AG08396 (cell line): Measurements from ENCODE around the gene LRP1B.
"Not testable (repeated sequence)": the region's sequence is repeated elsewhere in the genome, so short reads cannot be mapped to it uniquely, and the experiment has no call there.

Experiments used
- DNase-seq: peaks from one replicate; pipeline ENCODE4 v3.0.0; 2012; ENCODE audit warnings: low spot score, mixed read lengths

LRP1B gene

DNA sequence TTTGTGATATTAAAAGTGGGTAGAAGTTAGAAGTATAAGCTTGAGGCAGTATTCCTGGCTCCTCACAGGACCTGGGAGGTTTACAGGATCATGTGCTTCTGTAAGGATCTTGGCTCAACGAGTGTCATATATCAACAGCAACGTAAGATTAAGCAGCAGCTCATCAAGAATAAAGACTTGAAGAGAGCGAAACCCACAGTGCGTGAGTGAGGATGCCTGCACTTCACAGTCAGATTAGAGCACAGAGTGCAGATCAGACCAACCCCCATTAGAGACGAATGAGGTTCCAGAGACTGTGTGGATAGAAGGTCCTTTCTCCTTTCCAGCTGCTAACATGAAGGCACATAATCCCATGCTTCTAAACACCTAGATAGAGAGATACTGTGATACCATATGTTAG is 1693.9 kb downstream of the LRP1B start:
- no peak for DNase-seq

DNA sequence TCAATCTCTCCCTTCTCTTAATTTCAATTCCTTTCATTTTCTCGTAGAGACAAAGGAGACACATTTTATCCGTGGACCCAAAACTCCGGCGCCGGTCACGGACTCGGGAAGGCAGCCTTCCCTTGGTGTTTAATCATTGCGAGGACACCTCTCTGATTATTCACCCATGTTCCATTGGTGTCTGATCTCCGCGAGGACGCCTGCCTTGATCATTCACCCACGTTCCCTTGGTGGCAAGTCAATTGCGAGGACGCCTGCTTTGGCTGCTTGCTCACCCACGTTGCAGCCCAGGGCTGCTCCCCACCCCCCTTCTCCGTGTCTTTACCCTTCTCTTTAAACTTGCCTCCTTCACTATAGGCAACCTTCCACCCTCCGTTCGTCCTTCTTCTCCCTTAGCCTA is 1703.8 kb downstream of the LRP1B start:
- DNase-seq: not testable (repeated sequence)

DNA sequence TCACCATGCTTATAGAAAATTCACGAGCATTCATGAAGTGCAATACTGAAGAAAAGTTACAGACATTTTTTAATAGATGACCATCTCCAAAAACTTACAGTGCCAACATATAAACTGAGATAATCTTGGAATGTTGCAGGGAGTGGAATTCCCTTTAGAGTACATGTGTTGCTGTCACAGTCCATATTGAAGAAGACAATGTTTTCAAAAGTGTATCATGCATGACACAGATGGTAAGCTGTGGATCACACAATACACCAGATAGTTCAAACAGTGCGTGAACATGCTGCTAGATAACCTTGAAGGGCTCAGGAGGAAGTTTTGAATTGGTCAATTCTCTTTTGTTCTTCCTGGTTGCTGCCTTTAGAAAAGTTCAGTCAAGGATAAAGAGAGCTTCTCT is 1706.3 kb downstream of the LRP1B start:
- no peak for DNase-seq

DNA sequence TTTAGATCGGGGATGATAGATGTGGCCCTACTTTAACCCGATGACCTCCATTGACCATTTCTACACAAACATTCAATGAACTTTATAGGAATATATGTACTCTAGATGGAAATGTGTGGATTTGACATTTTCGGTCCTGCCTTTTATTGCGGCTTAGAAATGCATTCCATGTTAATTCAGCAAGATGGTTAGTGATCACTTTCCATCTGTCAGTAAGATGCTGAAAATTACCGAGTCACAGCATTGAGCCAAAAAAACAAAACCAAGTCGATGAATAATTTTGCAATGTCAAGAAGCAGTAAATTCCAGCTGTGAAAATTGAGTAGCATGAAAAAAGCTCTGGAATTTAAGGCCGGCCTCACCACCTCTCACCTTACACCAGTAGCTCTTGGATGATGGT is 1708.1 kb downstream of the LRP1B start:
- no peak for DNase-seq

DNA sequence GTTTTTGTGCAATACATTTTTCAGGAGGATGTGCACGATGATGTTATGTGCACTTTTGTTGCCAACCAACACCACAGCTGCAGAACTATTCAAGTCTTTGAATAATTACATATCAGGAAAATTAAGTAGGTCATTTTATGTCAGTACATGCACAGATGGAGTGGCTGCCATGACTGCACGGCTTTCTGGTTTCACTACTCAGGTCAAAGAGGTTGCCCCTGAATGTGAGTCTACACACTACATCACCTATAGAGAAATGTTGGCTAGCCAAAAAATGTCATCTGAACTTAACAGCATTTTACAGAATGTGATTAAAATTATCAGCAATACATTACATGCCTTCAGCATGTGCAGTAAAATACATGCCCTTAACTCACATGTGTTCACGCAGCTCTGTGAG is 1713.3 kb downstream of the LRP1B start:
- no peak for DNase-seq

DNA sequence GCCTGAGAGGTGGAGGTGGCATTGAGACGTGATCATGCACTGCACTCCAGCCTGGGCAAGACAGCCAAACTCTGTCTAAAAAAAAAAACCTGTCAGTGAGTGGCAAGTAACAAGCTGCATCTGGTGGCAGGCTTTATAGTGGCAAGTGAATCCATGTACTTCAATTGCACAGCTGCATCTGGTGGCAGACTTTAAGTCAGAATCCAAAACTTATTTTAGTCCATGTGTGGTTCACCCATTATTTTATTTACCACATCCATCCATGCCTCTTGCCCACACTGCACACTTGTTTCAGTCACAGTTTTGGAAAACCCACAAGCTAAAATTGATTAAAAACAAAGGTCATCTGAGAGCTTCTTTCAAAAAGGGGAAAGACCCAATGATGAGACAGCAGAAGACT is 1714.2 kb downstream of the LRP1B start:
- DNase-seq: no peak

DNA sequence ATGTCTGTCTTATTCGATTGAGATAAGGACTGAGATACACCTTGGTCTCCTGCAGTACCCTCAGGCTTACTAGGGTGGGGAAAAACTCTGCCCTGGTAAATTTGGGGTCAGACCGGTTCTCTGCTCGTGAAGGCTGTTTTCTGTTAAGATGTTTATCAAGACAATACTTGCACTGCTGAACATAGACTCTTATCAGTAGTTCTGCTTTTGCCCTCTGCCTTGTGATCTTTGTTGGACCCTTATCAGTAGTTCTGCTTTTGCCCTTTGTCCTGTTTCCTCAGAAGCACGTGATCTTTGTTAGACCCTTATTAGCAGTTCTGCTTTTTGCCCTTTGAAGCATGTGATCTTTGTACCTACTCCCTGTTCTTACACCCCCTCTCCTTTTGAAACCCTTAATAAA is 1715.8 kb downstream of the LRP1B start:
- not testable (repeated sequence) for DNase-seq

DNA sequence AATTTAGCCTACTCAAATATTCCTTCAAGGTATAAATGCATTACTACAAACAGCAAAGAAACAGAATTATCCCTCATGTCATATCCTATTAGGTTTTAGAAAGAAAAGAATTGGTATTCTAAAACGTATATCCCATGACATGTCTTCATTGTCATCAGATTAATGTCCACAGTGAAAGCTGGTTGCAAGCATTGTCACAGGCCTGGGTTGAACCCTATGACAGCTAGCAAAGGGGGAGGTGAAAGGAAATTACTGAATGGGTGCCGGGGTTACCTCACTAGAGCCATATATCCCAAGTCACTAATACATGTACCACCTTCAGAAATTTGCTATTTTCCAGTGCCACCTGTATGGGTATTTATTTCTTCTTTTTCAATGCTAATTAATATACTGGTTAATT is 1720.1 kb downstream of the LRP1B start:
- no peak for DNase-seq

DNA sequence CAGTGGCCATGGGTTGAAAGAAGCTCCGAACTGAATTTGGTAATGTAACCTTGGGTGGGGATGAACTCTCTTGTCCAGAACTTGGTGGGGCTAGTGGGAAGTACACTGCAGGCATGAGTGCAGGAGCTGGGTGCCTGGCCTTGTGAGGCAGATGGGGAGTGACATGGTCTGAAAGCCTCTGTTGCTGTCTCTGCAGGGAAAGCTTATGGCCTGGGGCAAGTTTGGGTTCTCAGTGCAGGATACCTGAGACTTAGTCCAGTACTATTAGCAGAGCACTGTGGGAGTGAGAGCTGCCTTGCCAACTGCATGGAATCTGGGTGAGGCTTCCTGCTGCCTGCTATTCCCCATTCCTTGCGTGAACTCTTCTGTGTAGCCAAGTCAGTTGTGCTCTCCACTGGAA is 1729.8 kb downstream of the LRP1B start:
- DNase-seq: no peak

DNA sequence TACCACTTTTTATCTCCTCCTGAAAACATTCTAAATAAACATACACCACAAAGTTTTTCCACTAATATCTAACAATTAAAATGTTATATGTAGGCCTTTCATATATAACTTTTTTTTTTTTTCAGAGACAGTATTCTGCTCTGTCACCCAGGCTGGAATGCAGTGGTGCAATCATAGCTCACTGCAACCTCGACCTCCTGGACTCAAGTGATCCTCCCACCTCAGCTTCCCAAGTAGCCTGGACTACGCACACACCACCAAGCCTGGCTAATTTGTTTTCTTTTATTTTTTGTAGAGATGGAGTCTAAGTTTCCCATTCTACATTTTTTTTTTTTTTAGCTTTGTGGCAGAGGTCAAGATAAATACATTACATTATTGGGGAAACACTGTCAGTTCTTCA is 1738.0 kb downstream of the LRP1B start:
- DNase-seq: no peak

DNA sequence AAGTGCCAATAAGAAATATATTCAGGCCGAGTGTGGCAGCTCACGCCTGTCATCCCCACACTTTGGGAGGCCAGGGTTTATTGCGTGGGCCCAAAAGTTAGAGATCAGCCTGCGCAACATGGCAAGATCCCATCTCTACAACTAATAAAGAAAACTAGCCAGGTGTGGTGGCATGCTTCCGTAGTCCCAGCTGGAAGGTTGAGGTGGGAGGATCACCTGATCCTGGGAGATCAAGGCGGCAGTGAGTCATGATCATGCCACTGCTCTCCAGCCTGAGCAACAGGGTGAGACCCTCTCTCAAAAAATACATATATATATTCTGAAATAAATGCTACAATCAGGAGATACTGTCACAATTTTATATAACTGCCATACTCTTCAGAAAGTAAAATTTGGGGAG is 1745.9 kb downstream of the LRP1B start:
- no peak for DNase-seq

DNA sequence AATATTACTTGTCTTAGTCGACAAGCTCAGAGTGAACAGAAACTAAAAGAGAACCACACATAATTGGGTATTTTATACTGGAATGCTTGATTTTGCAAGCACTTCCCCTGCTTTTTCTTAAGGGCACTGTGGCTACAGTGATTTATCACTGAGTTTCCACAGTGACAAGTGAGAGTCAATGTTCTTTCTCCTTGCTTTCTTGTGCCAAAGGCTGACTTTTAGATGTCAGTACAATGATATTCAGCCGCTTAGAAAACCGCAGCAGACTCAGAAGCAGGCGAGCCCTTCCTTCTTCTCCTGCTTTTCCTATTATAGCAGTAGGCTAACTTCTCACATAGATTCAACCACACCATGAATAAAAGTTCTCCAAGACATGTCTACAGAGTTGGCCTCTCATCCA is 1747.0 kb downstream of the LRP1B start:
- no peak for DNase-seq

DNA sequence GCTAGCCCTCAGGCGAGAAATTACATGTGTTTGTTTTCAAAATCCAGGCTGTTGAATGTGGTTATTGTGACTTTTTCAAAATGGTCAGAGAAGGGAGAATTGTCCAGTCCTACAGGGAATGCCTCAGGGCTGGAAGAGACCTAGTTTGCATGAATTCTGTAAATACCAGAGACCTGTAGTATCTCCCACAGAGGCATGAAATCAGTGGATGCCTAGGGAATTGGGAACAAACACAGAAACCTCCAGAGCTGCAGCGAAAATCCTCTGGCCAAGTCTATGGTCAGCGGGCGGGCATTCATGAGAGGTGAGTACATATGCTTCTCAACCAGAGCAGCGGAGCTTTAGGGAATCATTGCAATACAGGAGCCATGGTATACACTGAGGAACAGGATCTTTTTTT is 1754.1 kb downstream of the LRP1B start:
- DNase-seq: no peak

DNA sequence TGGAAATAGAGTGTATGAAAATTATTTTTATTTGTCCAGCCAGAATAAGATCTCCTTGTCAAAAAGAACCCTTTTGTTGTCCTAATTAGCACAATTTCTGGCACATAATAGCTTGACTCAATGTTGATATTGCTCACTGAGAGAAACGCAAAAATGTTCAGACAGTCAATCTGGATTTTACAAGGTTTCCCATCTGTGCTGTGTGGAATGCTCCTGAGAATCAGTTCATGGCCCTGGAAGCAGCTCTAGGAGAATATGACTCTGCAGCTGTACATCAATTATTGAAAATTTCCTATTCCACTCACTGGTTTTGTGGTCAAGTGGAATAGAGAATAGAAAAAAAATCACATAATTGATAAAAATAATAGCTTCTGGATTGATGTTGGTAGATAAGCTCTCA is 1767.7 kb downstream of the LRP1B start:
- no peak for DNase-seq

DNA sequence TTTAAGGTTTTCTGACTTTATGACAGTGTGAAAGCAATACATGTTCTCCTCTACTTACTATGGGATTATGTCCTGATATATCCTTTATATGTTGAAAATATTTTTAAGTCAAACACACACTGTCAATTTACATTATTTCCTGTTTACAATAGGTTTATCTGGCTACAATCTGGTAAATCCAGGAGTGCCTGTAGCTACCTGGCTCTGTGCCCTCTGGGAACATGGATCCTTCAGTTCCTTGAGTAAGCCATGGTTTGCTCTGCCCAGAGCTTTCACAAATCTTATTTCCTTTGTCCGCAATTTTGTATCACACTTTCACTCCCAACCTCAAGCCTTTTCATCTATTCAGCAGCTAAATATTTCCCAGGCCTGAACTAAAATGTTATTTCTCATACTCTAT is 1768.5 kb downstream of the LRP1B start:
- no peak for DNase-seq

DNA sequence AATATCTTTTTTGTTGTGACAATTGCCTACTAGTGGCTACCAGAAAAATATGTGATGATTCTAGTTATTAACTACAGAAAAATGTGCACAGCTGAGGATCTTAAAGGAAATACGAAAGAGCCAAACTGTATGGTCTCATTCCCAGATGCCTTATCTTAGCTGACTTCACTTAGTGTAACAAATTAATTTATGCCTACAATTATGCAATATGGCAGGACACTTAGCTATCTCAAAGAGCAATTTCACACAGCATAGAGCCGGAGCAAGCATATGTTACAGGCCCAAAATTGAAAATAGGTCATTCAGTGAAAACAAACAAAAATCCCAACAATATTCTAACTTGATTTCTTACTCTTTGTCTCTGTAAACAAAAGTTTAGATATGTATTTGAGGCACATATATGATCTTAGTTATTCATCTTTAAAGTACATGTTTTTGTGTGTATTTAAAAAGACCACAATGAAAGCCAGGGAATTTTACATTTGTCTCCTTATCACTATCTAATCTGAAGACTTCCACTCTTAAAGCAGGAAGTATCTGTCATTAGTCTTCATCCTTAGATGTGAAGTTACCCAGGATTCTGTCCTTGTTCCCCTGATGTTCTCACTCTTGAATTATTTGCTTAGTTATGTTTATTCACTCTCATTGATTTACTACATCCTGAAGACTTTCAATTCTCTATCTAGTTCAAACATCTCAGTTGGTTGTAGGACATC is 1771.6 kb downstream of the LRP1B start:
- DNase-seq: no peak

DNA sequence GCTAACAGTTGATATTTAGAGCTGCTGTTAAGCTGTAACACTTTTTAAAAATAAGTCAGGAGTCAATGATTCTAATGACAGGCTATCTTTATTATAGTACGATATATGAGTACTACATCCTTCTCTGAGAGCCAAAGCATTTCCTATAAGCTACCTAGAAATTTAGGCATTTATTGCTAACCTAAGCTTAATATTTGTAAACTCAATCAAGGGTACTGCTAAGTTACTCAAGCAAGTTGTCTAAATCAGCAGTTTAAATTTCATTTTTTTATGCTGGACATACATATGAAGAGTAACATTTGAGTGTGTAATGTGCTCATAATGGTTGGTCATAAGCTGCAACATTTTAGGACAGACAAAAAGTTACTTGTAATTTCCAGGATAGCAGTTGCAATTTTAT is 1774.1 kb downstream of the LRP1B start:
- no peak for DNase-seq

DNA sequence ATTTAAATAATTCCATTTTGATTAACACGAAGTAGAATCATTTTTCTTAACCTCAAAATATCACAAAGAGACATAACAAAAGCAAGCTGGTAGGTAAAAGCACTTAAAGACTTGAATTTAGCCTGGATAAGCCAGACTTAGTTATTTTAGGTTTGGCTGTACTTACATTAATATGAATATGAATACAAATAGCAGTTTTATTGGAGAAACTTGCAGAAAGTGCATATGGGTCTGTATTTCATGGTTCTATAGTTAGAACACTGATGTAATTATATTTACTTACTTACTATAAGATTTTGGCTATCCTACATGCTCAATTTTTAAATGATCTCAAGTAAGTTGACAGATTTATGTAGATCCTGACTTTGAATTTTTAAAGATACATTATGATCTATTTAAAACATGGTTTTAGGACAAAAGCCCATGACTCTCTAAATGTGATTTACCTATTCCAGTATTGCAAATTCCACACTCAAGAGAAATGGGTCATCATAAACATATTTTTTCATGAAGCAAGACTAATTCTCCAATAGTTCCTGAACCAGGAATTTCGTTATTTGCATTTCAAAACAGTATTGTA is 1775.2 kb downstream of the LRP1B start:
- no peak for DNase-seq

DNA sequence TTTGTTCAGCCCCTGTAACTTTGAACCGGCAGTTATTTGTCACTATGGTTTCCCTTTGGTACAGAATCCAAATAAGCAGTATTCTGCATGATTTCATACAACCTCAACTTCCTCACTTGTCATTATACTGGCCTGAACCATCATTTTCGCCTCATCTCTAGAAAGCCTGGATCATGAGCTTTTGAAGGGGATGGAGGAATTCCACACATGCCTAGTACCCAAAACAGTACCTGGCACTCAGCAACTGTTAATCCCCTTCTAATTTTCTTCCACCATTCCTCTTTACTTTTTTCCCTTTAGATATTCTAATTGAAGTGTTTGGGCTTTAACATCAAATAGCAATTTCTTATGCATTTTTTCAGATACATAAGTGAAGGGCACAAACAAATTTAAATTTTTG is 1776.3 kb downstream of the LRP1B start:
- no peak for DNase-seq

DNA sequence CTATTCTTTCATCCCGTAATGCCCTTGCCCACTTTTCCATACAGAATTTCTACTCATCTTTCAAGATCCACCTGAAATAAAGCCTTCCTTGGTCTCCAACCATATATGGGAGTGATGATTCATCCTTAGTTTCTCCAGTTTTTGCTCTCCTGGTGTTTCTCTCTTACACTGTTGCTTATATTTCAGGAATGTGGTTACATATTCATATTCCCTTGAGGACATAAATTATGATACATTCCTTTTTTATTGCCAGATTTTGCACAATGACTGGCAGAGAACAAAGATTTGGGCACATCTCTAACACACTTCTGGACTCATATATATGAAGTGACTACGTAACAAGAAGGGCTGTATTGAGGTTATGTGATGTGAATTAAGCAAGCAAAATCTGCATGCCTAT is 1777.3 kb downstream of the LRP1B start:
- DNase-seq: no peak

DNA sequence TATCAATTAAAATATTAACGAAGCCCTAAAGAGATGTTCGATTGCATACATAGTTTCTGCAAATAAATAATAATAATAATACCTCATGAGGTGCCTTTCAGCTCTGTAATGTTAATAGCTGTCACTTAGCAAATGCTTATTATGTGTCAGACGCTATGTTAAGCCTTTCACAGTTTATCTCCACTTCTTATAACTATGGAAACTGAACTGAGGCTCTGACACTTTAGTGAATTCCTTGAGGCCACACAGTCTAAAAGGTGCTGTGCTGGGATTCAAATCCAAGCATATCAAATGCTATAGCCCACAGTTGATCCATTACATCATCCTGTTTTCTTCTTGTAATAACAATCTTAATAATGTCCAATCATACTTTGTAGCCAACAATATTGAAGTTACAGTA is 1779.1 kb downstream of the LRP1B start:
- DNase-seq: no peak

DNA sequence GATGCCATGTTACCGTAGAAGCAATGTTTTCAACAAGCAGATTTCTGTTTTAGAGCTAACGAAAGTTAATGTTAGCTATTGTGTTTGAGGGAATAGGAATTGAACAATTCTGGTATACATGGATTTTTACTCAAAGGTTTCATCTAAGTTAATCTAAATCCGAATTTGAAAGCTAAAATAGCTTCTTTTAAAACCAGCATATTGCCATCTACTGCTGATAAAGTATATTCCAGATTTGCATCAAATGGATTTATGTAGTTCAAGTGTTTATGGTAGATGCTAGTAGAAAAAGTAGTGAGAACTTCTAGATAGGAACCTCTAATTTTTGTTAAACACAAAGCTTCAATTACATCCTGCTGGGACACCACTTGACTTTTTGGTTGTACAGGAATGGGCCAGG is 1781.1 kb downstream of the LRP1B start:
- no peak for DNase-seq

DNA sequence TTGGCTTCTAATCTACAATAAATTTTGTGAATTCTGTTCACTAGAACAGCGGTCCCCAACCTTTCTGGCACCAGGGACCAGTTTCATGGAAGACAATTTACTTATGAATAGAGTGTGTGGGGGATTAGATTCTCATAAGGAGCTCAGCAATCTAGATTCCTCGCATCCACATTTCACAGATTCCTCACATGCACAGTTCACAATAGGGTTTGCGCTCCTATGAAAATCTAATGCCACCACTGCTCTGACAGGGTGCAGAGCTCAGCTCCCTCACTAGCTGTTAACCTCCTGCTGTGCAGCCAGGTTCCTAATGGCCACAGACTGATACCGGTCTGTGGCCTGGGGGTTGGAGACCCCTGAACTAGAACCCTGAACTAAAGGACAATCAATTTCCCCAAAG is 1782.0 kb downstream of the LRP1B start:
- DNase-seq: no peak

DNA sequence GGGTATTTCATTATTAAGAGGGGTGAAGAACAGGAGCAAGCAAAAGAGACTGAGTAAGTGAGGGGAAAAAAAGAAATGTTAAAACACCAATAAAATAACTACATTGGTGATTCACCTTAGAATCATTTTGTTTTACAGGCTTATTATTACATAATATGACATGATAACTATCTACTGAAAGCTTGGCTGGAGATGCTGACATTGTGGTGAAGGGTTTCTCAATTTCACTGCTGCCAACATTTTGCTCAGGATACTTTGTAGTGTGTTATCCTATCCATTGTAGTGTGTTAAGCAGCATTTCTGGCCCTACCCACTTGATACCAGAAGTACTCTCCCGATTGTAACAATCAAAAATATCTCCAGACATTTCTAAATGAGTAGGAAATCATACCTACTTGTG is 1786.0 kb downstream of the LRP1B start:
- no peak for DNase-seq
